A172 (cell line): ENCODE data around the gene TRIP13. TPM values are rescaled to one million over a fixed set of nuclear protein-coding genes. Genes with fewer than 3 reads are reported as not detected.

ENCODE experiments used
- total RNA-seq: library from RNA; depleted of rRNA; stranded (reverse); fragments of >200 nt; shearing (Covaris generic); gene quantifications from 2 replicates; pipeline ENCODE4 v1.2.3, GENCODE V29; 2014; rRNA removed

The TRIP13 gene
- total RNA-seq, 1 experiment from 2014 or later = 108 TPM

Other genes with a start within 250 kb of the TRIP13 start
- 0.05 and 0.36 TPM in 2 replicates for gene TPPP, start 199.5 kb upstream of the TRIP13 start, total RNA-seq
- gene ZDHHC11B, start 108.2 kb upstream of the TRIP13 start, total RNA-seq = 0.26 and 2.3 TPM in 2 replicates
- gene ZDHHC11, start 41.9 kb upstream of the TRIP13 start, total RNA-seq = 1.0 and 4.3 TPM in 2 replicates
- gene BRD9, start 83 bp upstream of the TRIP13 start, total RNA-seq = 29.9 and 38.8 TPM in 2 replicates
- 4.3 TPM in 1 of 2 replicates, not detected in the other for gene NKD2, start 115.9 kb downstream of the TRIP13 start, total RNA-seq
- 8.5 and 10.2 TPM in 2 replicates for gene SLC12A7, start 219.2 kb downstream of the TRIP13 start, total RNA-seq